ENCODE measurements around the gene LEAP2. TPM values are rescaled to one million over a fixed set of nuclear protein-coding genes. Genes with fewer than 3 reads are reported as not detected.

LEAP2 gene
- 1 to 10 TPM; 1.9 to 6.1 (median 2.3) TPM for total RNA-seq
- polyA plus RNA-seq: 1 to 10 TPM; 2.1 to 3.3 (median 2.9) TPM
- long read RNA-seq, donor 1, partial matches to known transcripts: 0 of 3 reads
- long read RNA-seq, donor 1, other reads (novel, unspliced or antisense): 0 of 3 reads
- long read RNA-seq, donor 2, partial matches to known transcripts: 0 of 3 reads
- long read RNA-seq, donor 2, other reads (novel, unspliced or antisense): 0 of 3 reads

GRCh38 chr5:132873119-132873929 is at the start of gene LEAP2:
Gene LEAP2 (plus strand): TSS chr5:132873668. CDS start chr5:132873695, 27 bp downstream.
- intact Hi-C loops (cut with DNase I; ENCODE audit: low total_unique reads): no loop called here
- Histone ChIP-seq H3K9me3 (no peaks in the 10 kb centered on the region), H3K4me3 (no peak within 1 kb of the TSS), H3K27me3 (replicated peaks in 1 of 7) (no peaks in the 10 kb centered on the region), H3K36me3 (peaks cover 1 to 100% (median 41%) of the 10 kb centered on the region in 6 donors), H3K4me1 (peaks cover 0 to 4% (median under 1%) of the 10 kb centered on the region in 6 donors), H3K27ac (no peak within 1 kb of the TSS)
- DNase-seq: no peak
- 73 to 85% (median 76%) methylated on average over 6 of the region's 6 CpGs for WGBS, 5 donors
- TF ChIP-seq CTCF (IDR thresholded peaks at IDR 0.05 in 8 of 11, conservative IDR thresholded peaks at IDR 0.05 in 3 of 11) (no peak), POLR2AphosphoS5 (IDR thresholded peaks at IDR 0.05) (peak in 1 of 3 donors; percentile 62), POLR2A (IDR thresholded peaks at IDR 0.05) (no peak)

DNA sequence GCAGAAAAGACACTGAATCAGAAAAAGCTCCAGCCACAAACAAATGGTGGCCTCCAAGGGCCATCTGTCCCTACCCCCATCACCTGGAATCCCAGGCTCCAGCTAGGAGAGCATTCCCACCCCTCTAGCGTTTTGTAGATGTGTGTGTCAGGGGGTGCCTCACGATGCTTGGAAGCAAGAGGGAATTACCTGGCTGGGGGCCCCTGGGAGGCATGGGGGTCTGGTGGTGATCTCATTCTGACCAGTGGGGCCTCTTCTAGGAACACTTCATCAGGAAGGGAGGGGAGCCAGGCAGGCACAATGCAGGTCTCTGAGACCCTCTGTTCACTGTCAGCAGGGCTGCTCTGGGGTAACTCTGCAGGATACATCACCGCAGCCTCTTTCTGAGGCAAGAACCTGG is 49.0 kb upstream of the LEAP2 start:
- Histone ChIP-seq H3K4me1 (peaks cover 0 to 45% (median 35%) of the 10 kb centered on the region in 6 donors), H3K36me3 (no peaks in the 10 kb centered on the region), H3K4me3 (no peak overlapping the region), H3K27ac (no peak overlapping the region), H3K9me3 (no peaks in the 10 kb centered on the region), H3K27me3 (replicated peaks in 1 of 7) (peaks cover 0 to 95% (median 48%) of the 10 kb centered on the region in 7 donors)
- intact Hi-C loops (cut with DNase I; ENCODE audit: low total_unique reads): no loop called here
- DNase-seq: no peak
- TF ChIP-seq POLR2A (IDR thresholded peaks at IDR 0.05) (no peak), CTCF (IDR thresholded peaks at IDR 0.05 in 8 of 11, conservative IDR thresholded peaks at IDR 0.05 in 3 of 11) (no peak), POLR2AphosphoS5 (IDR thresholded peaks at IDR 0.05) (no peak)
- 80 to 94% (median 89%) methylated on average over 3 of the region's 3 CpGs for WGBS, 5 donors

GRCh38 chr5:132825033-132825833 is 48.2 kb upstream of the LEAP2 start:
- no peak for DNase-seq
- TF ChIP-seq POLR2A (IDR thresholded peaks at IDR 0.05) (no peak), POLR2AphosphoS5 (IDR thresholded peaks at IDR 0.05) (no peak), CTCF (IDR thresholded peaks at IDR 0.05 in 8 of 11, conservative IDR thresholded peaks at IDR 0.05 in 3 of 11) (no peak)
- intact Hi-C loops (cut with DNase I; ENCODE audit: low total_unique reads): no loop called here
- H3K36me3 ChIP-seq: no peaks in the 10 kb centered on the region
- peaks cover 4 to 45% (median 36%) of the 10 kb centered on the region in 6 donors for H3K4me1 ChIP-seq
- H3K9me3 ChIP-seq: no peaks in the 10 kb centered on the region
- 24 to 89% (median 27%) methylated on average over 5 to 71 of the region's 71 CpGs for WGBS, 5 donors
- H3K27ac ChIP-seq: no peak overlapping the region
- H3K27me3 ChIP-seq (replicated peaks in 1 of 7): peaks cover 0 to 95% (median 45%) of the 10 kb centered on the region in 7 donors
- peak overlapping the region; percentile 16 to 67 (median 34) for H3K4me3 ChIP-seq
